NCI-H345 treated with DMSO at 0.1 percent for 48 hours (cell line): ENCODE data around the gene ACYP1.
A peak's percentile ranks its signal among the peaks of the same experiment; 100 is the strongest.

Source experiments
- DNase-seq: peaks from one replicate; lab custom pipeline; 2025; ENCODE audit not compliant: unreplicated experiment; lab: John Stamatoyannopoulos, UW

Gene ACYP1

GRCh38 chr14:75063491-75064204 lies at the start of gene ACYP1:
Gene ACYP1 (minus strand): TSS chr14:75064024. CDS start chr14:75063553, 471 bp downstream.
- peak; percentile 91 for DNase-seq

GRCh38 chr14:75109877-75110276 lies 46.1 kb upstream of the ACYP1 start:
- DNase-seq = no peak

GRCh38 chr14:75107186-75107585 lies 43.4 kb upstream of the ACYP1 start:
- no peak for DNase-seq

GRCh38 chr14:75101491-75101890 lies 37.7 kb upstream of the ACYP1 start:
- no peak for DNase-seq

DNA sequence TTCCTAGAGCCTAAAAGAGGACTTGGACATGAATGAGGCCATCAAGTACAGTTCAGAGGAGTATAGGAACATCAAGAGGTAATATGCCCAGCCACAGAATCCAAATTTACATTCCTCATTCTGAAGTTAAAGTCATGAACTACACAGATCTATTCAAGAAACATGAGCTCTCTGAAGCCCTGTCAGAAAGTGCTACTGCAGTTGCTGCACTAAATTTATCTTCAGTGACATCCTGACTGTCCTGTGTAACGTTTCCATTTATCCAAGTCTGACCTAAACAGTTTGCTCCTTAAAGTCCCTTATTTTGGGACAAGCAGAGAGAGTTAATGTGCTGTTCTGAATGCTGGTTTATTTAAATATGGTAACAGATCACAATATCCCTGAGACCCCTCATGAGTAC lies 34.9 kb upstream of the ACYP1 start:
- no peak for DNase-seq

GRCh38 chr14:75098212-75098611 lies 34.4 kb upstream of the ACYP1 start:
- DNase-seq = no peak

- no peak for DNase-seq
These were observed 33.1 kb upstream of the ACYP1 start for GRCh38 chr14:75096959-75097358.

GRCh38 chr14:75095690-75096089 lies 31.9 kb upstream of the ACYP1 start:
- no peak for DNase-seq

- no peak for DNase-seq
These were observed 31.1 kb upstream of the ACYP1 start for GRCh38 chr14:75094896-75095295.

- no peak for DNase-seq
These were observed 28.9 kb upstream of the ACYP1 start for GRCh38 chr14:75092698-75093097.

- DNase-seq = no peak
These were observed 27.4 kb upstream of the ACYP1 start for GRCh38 chr14:75091251-75091650.

DNA sequence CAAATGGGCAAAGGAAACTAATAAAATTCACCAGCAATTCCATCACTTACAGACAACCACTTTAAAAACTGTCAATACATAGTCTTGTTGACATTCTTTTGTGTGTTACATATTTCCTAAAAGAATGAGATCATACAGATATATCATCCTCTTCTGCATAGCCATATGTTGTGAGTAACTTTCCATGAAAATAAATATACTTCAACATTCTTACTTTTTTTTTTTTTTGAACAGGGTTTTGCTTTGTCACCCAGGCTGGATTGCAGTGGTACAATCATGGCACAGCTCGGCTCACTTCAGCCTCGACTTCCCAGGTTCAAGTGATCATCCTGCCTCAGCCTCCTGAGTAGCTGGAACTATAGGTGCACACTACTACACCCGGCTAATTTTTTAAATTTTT lies 26.5 kb upstream of the ACYP1 start:
- no peak for DNase-seq

DNA sequence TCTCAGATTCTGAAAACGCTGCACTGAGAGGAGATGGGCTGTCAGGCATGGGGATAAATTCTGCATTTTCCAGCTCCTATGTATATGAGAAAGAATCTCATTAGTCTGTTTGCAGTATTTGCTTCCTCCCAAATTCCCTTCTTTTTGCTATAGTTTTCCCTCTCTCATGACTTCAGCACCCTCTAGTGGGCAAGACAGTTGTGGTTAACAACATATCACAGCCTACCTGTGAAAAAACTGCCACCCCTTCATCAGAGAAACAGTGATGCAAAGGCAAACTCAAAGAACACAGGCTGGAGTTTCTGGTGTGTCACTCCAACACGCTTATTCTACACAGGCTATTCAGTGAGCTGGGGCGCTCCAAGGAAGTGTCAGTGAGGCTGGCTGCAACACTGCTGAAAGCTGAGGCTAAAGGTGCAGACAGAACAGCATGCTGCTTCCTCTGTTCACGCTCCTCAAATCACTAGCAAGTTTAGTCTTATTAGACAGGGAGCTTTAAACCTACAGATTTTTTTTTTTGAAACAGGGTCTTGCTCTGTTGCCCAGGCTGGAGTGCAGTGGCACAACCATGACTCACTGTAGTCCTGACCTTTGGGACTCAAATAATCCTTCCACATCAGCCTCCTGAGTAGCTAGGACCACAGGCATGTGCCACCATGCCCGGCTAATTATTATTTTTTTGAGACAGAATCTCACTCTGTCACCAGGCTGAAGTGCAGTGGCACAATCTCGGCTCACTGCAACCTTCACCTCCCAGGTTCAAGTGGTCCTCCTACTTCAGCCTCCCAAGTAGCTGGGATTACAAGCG lies 24.9 kb upstream of the ACYP1 start:
- peak; percentile 28 for DNase-seq

- DNase-seq = no peak
These were observed 24.3 kb upstream of the ACYP1 start for GRCh38 chr14:75088153-75088552.

GRCh38 chr14:75084513-75084912 lies 20.7 kb upstream of the ACYP1 start:
- no peak for DNase-seq

GRCh38 chr14:75083271-75083670 lies 19.4 kb upstream of the ACYP1 start:
- DNase-seq = no peak

DNA sequence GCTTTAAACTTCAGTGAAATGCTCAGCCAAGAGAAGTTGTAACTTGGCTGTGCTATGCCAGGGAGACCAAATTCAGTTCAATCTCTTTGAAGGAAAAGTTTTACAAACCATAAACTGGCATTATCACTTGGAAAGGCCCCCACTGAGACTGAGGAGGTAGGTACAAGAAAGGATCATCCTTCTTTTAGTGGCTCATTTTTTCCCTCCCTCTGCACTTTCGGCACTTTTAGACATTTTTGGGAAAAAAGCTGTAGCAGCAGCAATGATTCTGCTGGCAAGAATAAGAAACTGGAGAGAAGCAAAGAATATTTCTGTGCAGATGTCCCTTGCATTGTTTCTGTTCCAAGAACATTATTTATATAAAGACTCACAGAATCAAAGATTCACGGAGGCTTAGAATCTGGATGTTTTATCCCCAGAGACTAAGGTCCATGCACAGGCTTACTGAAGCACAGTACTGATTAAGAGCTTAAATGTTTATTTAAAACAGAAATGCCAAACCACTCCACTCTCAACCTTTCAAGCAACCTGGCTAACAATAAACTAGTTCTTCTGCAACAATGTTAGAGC lies 17.9 kb upstream of the ACYP1 start:
- no peak for DNase-seq

DNA sequence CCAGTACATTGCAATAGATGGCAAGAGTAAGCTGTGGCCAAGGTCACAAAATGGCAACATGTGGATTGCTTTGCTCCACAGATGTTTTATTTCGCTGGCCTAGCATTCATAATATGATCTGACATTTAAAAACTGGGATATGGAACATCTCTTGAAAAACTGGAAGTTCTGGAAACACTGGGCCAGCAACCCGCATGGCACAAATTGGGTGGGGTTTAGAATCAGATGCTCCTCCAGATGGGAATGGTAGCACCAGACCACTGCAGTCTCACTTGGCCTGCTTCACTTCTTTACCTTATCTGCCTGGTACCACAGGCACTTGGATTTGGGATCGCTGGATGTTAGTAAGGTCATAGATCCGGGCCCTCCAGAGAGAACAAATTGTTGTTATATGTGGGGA lies 15.7 kb upstream of the ACYP1 start:
- DNase-seq = no peak

- DNase-seq = no peak
These were observed 14.0 kb upstream of the ACYP1 start for GRCh38 chr14:75077794-75078193.

DNA sequence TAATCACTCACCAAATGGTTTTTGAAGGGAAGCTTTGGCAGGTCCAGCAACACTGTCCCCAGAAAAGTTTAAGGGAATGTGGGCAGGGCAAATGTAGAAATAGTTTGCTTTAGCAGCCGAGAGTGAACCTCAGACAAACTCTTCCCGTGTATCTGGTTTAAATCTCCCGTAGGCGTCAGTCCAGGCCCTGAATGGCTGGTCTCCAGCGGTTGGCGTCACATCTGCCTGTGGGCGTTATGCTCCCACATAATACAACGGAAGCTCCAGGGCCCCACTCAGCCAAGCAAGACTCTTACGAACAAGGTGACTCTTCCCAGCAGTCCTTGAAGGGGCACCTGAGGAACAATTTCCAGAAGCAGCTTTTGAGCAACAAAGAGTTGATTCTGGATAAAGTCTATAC lies 6.6 kb upstream of the ACYP1 start:
- no peak for DNase-seq

DNA sequence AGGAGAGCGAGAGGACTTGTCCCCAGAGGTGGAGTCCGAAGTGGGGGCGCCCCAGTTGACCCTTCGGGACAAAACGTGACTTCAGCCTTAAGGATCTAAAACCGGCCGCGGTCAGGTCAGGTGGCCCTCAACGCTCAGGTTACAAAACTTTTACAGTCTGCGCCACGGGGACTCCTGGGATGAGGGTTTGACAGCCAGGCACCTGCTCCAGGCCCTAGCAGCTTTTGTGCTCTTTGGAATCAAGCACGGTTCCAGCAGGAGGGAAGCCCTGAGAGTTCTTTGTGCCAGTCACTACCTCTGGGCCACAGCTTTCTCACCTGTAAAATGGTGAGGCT lies 6.0 kb upstream of the ACYP1 start:
- peak; percentile 27 for DNase-seq

DNA sequence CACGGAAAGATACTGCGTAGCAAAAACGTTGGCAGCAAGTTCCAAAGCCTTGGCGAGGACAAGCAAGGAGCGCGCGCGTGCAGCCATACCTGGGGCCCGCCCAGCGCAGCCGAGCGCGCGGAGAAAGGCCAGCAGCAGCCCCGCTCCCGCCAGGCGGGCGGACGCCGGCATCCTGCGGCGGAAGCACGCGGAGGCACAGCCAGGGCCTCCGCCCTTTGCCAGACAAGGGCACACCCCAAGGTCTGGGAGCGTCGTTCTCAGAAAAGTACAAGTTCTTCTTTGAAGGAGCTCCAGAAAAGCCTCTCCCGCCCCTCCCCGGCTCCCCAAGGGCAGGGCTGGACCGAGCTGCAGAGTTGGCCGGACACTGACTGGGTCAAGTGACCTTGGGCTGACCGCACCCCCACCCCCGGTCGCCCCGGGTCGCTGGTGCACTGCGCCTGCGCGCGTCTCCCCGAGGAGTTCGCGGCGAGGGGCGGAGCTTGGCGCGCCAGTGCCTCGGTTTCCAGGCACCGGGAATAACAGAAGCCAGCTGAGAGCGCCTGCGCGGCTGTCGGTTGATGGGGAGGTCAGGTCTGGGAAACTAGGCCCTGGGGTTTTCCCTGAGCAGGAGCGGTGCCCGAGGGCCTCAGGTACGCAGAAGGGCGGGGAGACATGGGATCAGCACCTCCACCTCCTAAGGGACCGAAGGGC lies 5.4 kb upstream of the ACYP1 start, which contains the start of gene ZC2HC1C:
Gene ZC2HC1C (plus strand): TSS at position 521 of the 690 bp plus-strand sequence. CDS start 933 bp downstream, outside the sequence.
- peak; percentile 86 for DNase-seq
